ENCODE results near the gene ABCG5. TPM values are rescaled to one million over a fixed set of nuclear protein-coding genes. Genes with fewer than 3 reads are reported as not detected.

ABCG5 gene
- total RNA-seq, 1 donor from 2014 or later, result not detected

DNA sequence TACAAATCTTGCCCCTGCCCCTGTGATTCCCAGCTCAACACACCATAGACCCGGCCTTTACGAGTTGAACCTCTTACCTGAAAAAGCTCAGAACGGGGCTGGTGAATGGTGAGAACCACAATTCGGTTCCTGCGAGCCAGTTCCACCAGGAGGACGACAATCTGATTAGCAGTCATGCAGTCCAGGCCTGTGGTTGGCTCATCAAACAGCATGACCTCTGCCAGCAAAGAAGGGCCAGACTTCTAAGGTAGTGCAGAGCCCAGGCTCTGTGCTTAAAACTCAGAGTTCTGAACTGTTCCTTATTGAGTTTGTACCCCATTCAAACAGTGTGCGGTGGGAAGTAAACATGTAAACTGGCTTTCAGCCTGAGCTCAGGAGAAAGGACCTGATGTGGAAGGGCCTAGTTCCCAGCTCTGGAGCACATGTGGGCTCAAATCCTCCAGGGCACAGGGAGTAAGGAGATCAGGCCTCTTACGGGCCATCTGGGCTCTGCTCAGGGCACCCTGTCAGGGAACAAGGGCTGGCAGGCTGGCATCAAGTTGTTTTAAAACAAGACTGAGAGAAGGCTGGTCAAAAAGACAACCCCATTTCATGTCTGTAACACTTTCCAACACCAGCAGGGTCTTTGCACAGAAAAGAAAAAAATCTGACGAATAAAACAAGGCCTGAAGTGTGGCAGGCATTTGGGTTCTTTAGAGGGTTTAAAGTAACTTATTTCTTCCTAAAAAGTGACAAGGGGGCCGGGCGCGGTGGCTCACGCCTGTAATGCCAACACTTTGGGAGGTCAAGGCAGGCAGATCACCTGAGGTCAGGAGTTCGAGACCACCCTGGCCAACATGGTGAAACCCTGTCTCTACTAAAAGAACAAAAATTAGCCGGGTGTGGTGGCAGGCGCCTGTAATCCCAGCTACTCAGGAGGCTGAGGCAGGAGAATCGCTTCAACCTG lies 12.1 kb downstream of the ABCG5 start:
- Mint-ChIP-seq H3K9me3 (ENCODE audit: unreplicated experiment) (no peaks in the 10 kb centered on the region), H3K27me3 (ENCODE audit: unreplicated experiment) (peaks cover 2% of the 10 kb centered on the region), H3K4me3 (ENCODE audit: unreplicated experiment) (no peak overlapping the region), H3K27ac (ENCODE audit: unreplicated experiment) (no peak overlapping the region), H3K4me1 (ENCODE audit: unreplicated experiment) (peaks cover 3% of the 10 kb centered on the region), H3K36me3 (ENCODE audit: low read depth, unreplicated experiment) (no peaks in the 10 kb centered on the region)
- TF ChIP-seq, protein P1, sequence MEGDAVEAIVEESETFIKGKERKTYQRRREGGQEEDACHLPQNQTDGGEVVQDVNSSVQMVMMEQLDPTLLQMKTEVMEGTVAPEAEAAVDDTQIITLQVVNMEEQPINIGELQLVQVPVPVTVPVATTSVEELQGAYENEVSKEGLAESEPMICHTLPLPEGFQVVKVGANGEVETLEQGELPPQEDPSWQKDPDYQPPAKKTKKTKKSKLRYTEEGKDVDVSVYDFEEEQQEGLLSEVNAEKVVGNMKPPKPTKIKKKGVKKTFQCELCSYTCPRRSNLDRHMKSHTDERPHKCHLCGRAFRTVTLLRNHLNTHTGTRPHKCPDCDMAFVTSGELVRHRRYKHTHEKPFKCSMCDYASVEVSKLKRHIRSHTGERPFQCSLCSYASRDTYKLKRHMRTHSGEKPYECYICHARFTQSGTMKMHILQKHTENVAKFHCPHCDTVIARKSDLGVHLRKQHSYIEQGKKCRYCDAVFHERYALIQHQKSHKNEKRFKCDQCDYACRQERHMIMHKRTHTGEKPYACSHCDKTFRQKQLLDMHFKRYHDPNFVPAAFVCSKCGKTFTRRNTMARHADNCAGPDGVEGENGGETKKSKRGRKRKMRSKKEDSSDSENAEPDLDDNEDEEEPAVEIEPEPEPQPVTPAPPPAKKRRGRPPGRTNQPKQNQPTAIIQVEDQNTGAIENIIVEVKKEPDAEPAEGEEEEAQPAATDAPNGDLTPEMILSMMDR (IDR thresholded peaks at IDR 0.05; ENCODE audit: unreplicated experiment), result no peak
- no peak for DNase-seq (ENCODE audit: low spot score)

DNA sequence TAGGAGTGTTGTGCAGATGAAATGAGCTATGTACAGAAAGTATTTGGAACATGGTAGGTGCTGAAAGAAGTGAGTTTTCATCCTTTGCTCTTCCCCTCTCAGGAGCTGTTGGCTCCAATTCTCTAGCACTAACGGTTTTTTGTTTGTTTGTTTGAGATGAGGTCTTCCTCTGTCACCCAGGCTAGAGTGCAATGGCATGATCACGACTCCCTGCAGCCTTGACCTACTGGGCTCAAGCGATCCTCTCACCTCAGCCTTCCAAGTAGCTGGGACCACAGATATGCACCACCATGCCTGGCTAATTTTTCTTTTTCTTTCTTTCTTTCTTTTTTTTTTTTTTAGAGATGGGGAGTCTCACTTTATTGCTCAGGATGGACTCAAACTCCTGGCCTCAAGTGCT lies 12.8 kb downstream of the ABCG5 start:
- Mint-ChIP-seq H3K4me1 (ENCODE audit: unreplicated experiment) (no peaks in the 10 kb centered on the region), H3K36me3 (ENCODE audit: low read depth, unreplicated experiment) (no peaks in the 10 kb centered on the region), H3K27ac (ENCODE audit: unreplicated experiment) (no peak overlapping the region), H3K27me3 (ENCODE audit: unreplicated experiment) (no peaks in the 10 kb centered on the region), H3K9me3 (ENCODE audit: unreplicated experiment) (no peaks in the 10 kb centered on the region), H3K4me3 (ENCODE audit: unreplicated experiment) (no peak overlapping the region)
- TF ChIP-seq, protein P1 (IDR thresholded peaks at IDR 0.05; ENCODE audit: unreplicated experiment), result no peak
- no peak for DNase-seq (ENCODE audit: low spot score)

DNA sequence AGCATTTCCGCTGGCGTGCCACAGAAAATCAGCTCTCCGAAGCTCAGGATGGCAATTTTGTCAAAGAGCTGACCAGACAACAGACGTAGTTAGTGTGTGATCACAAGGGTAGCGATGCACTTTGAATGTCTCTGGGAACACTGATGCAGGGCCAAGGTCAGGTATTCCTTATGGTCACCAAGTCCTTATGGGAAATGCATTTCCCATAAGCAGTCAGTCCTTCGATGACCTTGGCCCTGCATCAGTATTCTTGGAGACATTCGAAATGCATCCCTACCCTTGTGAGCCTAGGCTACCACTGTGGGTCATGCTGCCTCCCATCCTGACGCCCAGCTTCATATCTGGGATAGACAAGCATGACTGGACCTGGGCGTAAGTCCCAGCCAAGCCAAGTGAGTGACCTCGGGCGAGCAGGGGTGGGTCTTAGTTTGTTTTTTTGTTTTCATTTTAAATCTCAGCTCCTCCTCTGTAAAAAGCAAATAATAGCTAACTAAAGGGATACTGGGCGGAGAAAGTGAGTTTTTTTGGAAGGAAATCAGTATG lies 13.6 kb downstream of the ABCG5 start:
- Mint-ChIP-seq H3K4me3 (ENCODE audit: unreplicated experiment) (no peak overlapping the region), H3K36me3 (ENCODE audit: low read depth, unreplicated experiment) (no peaks in the 10 kb centered on the region), H3K4me1 (ENCODE audit: unreplicated experiment) (no peaks in the 10 kb centered on the region), H3K27ac (ENCODE audit: unreplicated experiment) (no peak overlapping the region), H3K9me3 (ENCODE audit: unreplicated experiment) (no peaks in the 10 kb centered on the region), H3K27me3 (ENCODE audit: unreplicated experiment) (no peaks in the 10 kb centered on the region)
- TF ChIP-seq, protein P1 (IDR thresholded peaks at IDR 0.05; ENCODE audit: unreplicated experiment), result no peak
- no peak for DNase-seq (ENCODE audit: low spot score)

DNA sequence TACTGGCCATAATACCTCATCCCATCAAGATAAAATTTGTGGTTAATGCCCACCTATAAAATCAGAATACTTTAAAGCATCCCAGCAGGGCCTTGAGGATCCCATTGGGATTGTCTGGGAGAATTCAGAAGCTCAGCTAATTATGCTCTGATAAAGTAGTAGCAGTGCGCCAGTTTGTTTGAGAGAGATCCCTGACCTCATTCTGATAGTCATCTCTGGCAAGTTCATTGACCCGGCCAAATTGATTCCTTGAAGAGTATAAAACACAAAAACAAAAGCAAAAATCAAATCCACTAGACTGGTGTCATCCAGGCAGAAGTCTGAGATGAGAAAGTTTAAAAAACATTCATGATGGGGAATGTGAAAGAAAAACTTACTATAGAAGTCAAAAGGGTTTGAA lies 14.1 kb downstream of the ABCG5 start:
- no peak for DNase-seq (ENCODE audit: low spot score)
- H3K9me3 Mint-ChIP-seq (ENCODE audit: unreplicated experiment), result no peaks in the 10 kb centered on the region

More for the DNA sequence above, 14.1 kb downstream of the ABCG5 start:
- Mint-ChIP-seq H3K27me3 (ENCODE audit: unreplicated experiment) (no peaks in the 10 kb centered on the region), H3K4me3 (ENCODE audit: unreplicated experiment) (no peak overlapping the region), H3K4me1 (ENCODE audit: unreplicated experiment) (no peaks in the 10 kb centered on the region), H3K27ac (ENCODE audit: unreplicated experiment) (no peak overlapping the region), H3K36me3 (ENCODE audit: low read depth, unreplicated experiment) (no peaks in the 10 kb centered on the region)
- TF ChIP-seq, protein P1 (IDR thresholded peaks at IDR 0.05; ENCODE audit: unreplicated experiment), result no peak

Measured in endothelial cell (in vitro differentiated cells).